H1 (cell line): ENCODE data around the gene C3AR1. TPM values are rescaled to one million over a fixed set of nuclear protein-coding genes. Genes with fewer than 3 reads are reported as not detected.

Experiments used
- CTCF ChIA-PET: fragments of 300-600 bp; sonication (Branson Sonifier 250); formaldehyde crosslinking; loops from one replicate; lab custom pipeline; 2021; ENCODE audit not compliant: partially characterized antibody; lab: Charles Lee
- POLR2A ChIA-PET: fragments of 300-600 bp; sonication (Branson Sonifier 250); formaldehyde crosslinking; loops from one replicate; lab custom pipeline; 2021; ENCODE audit warnings: inconsistent platforms; ENCODE audit not compliant: partially characterized antibody; lab: Charles Lee
- DNase-seq, 2 experiments: peaks; one replicate each; pipeline versions ENCODE4 v3.0.0 to v3.0.0-alpha.2; 2010 to 2022; ENCODE audit warnings: low spot score in 2 of 2, low read depth in 1 of 2, mixed read lengths in 1 of 2
- FAIRE-seq: peaks from 2 replicates; lab custom pipeline; 2011; peaks lifted over from hg19 to GRCh38; lab: Jason Lieb, UNC
- H2AFZ ChIP-seq: 2 replicates; pipeline ENCODE4 v1.8.1; 2012; ENCODE audit warnings: low read length, inconsistent platforms
- H2AK5ac ChIP-seq: 2 replicates; pipeline ENCODE4 v1.6.1; 2013; ENCODE audit warnings: low read depth, low read length
- H2BK120ac ChIP-seq: replicated peaks from 2 replicates; pipeline ENCODE3; 2013; ENCODE audit warnings: low read depth, low read length, inconsistent platforms
- H2BK12ac ChIP-seq: 2 replicates; pipeline ENCODE4 v1.6.1; 2013; ENCODE audit warnings: low read depth, low read length
- H2BK15ac ChIP-seq: 2 replicates; pipeline ENCODE4 v1.6.1; 2013; ENCODE audit warnings: low read length
- H2BK20ac ChIP-seq: 2 replicates; pipeline ENCODE4 v1.6.1; 2013; ENCODE audit warnings: low read length
- H2BK5ac ChIP-seq: 2 replicates; pipeline ENCODE4 v1.6.1; 2013; ENCODE audit warnings: low read depth, low read length
- H3K14ac ChIP-seq: 2 replicates; pipeline ENCODE4 v1.6.1; 2013; ENCODE audit warnings: inconsistent platforms; ENCODE audit not compliant: insufficient read length
- H3K18ac ChIP-seq: 2 replicates; pipeline ENCODE4 v1.6.1; 2013; ENCODE audit warnings: low read length; ENCODE audit errors: extremely low read depth
- H3K23ac ChIP-seq: 2 replicates; pipeline ENCODE4 v1.6.1; 2013; ENCODE audit warnings: inconsistent platforms; ENCODE audit not compliant: insufficient read length
- H3K23me2 ChIP-seq: 2 replicates; pipeline ENCODE4 v1.6.1; 2013; ENCODE audit warnings: low read depth, low read length
- H3K27ac ChIP-seq: 2 replicates; pipeline ENCODE4 v1.6.1; 2011; ENCODE audit warnings: low read depth, low read length, inconsistent platforms
- H3K27me3 ChIP-seq, 4 experiments: replicated peaks in 1 of 4; 1 replicate in 1 of 4; 2 replicates in 3 of 4; pipeline versions ENCODE4 v1.6.1 to v1.8.1; 2011 to 2013; ENCODE audit warnings: low read length in 3 of 4, mild to moderate bottlenecking in 3 of 4, inconsistent platforms in 2 of 4, mixed read lengths in 2 of 4, moderate library complexity in 1 of 4; ENCODE audit not compliant: control insufficient read depth in 3 of 4, insufficient read depth in 3 of 4; ENCODE audit errors: extremely low read depth in 1 of 4
- H3K36me3 ChIP-seq, 4 experiments: 2 replicates each; pipeline versions ENCODE4 v1.6.1 to v1.8.1; 2011 to 2013; ENCODE audit warnings: mild to moderate bottlenecking in 4 of 4, low read length in 3 of 4, moderate library complexity in 2 of 4, control low read depth in 1 of 4, inconsistent platforms in 1 of 4; ENCODE audit not compliant: insufficient read depth in 4 of 4, control insufficient read depth in 2 of 4
- H3K4ac ChIP-seq: replicated peaks from 2 replicates; pipeline ENCODE3; 2013; ENCODE audit warnings: low read length, low read depth, mixed read lengths, inconsistent platforms; ENCODE audit not compliant: insufficient read length
- H3K4me1 ChIP-seq, 4 experiments: replicated peaks in 1 of 4; 1 replicate in 1 of 4; 2 replicates in 3 of 4; pipeline versions ENCODE4 v1.6.1 to v1.8.1; 2011 to 2013; ENCODE audit warnings: low read length in 3 of 4, inconsistent platforms in 2 of 4, mixed read lengths in 1 of 4; ENCODE audit not compliant: insufficient read depth in 4 of 4, control insufficient read depth in 3 of 4
- H3K4me2 ChIP-seq, 2 experiments: 2 replicates each; pipeline versions ENCODE4 v1.6.1 to v1.8.1; 2011 to 2013; ENCODE audit warnings: low read depth in 2 of 2, low read length in 2 of 2, control low read depth in 1 of 2, inconsistent platforms in 1 of 2, mild to moderate bottlenecking in 1 of 2; ENCODE audit not compliant: insufficient read depth in 1 of 2
- H3K4me3 ChIP-seq, 4 experiments: fragments of 200-600, 300-600 bp in 1 of 4; sonication (generic), shearing (Covaris generic), sonication (Bioruptor Twin) in 1 of 4; 2 replicates each; pipeline versions ENCODE4 v1.5.1 to v1.8.1; 2011 to 2016; ENCODE audit warnings: low read length in 4 of 4, low read depth in 3 of 4, control low read depth in 2 of 4, inconsistent platforms in 2 of 4, mild to moderate bottlenecking in 2 of 4, mixed read lengths in 1 of 4, moderate library complexity in 1 of 4; ENCODE audit not compliant: insufficient read depth in 2 of 4; ENCODE audit errors: extremely low read depth in 1 of 4
- H3K56ac ChIP-seq: replicated peaks from 2 replicates; pipeline ENCODE3; 2013; ENCODE audit warnings: low read depth, mild to moderate bottlenecking, mixed read lengths, low read length, inconsistent platforms; ENCODE audit not compliant: insufficient read length
- H3K79me1 ChIP-seq: 2 replicates; pipeline ENCODE4 v1.6.1; 2013; ENCODE audit warnings: low read depth, low read length, control low read depth
- H3K79me2 ChIP-seq, 2 experiments: 2 replicates each; pipeline versions ENCODE4 v1.6.1 to v1.8.1; 2012 to 2013; ENCODE audit warnings: low read length in 2 of 2, mild to moderate bottlenecking in 2 of 2, inconsistent platforms in 1 of 2; ENCODE audit not compliant: insufficient read depth in 2 of 2, control insufficient read depth in 1 of 2
- H3K9ac ChIP-seq, 4 experiments: replicated peaks in 1 of 4; 1 replicate in 1 of 4; 2 replicates in 3 of 4; pipeline versions ENCODE4 v1.6.1 to v1.8.1; 2011 to 2013; ENCODE audit warnings: low read depth in 3 of 4, low read length in 3 of 4, control low read depth in 2 of 4, mild to moderate bottlenecking in 2 of 4, moderate library complexity in 2 of 4, inconsistent platforms in 1 of 4; ENCODE audit errors: extremely low read depth in 1 of 4
- H3K9me3 ChIP-seq, 2 experiments: 2 replicates each; pipeline versions ENCODE4 v1.6.1 to v1.8.1; 2012 to 2013; ENCODE audit warnings: mild to moderate bottlenecking in 2 of 2, moderate library complexity in 2 of 2, control low read depth in 1 of 2, inconsistent platforms in 1 of 2, low read depth in 1 of 2, low read length in 1 of 2, mixed read lengths in 1 of 2; ENCODE audit not compliant: insufficient read depth in 2 of 2
- H4K20me1 ChIP-seq, 2 experiments: replicated peaks in 1 of 2; 2 replicates each; pipeline versions ENCODE3 to v1.8.1; 2011 to 2013; ENCODE audit warnings: inconsistent platforms in 2 of 2, low read length in 2 of 2, mild to moderate bottlenecking in 1 of 2; ENCODE audit not compliant: insufficient read depth in 2 of 2, control insufficient read depth in 1 of 2
- H4K5ac ChIP-seq: 2 replicates; pipeline ENCODE4 v1.6.1; 2013; ENCODE audit warnings: low read length, low read depth, mixed read lengths, inconsistent platforms; ENCODE audit not compliant: insufficient read length
- H4K8ac ChIP-seq: 2 replicates; pipeline ENCODE4 v1.8.0; 2013; ENCODE audit warnings: mild to moderate bottlenecking, moderate library complexity, low read length, inconsistent platforms; ENCODE audit not compliant: insufficient read depth; ENCODE audit errors: extremely low read depth
- H4K91ac ChIP-seq: replicated peaks from 2 replicates; pipeline ENCODE3; 2013; ENCODE audit warnings: low read length, mixed read lengths, inconsistent platforms; ENCODE audit not compliant: insufficient read length
- ASH2L ChIP-seq: fragments of 200-600, 300-600 bp; sonication (generic); IDR thresholded peaks from one replicate; pipeline ENCODE4 v1.7.1; 2017; ENCODE audit warnings: low read length
- BCL11A ChIP-seq, 2 experiments: IDR thresholded peaks; one replicate each; pipeline ENCODE4 v1.6.1; 2011; ENCODE audit warnings: low read depth in 2 of 2, low read length in 2 of 2, mild to moderate bottlenecking in 2 of 2
- FOSL1 ChIP-seq: IDR thresholded peaks from 2 replicates; pipeline ENCODE4 v1.6.1; 2011; ENCODE audit warnings: mild to moderate bottlenecking, low read depth, low read length, moderate library complexity; ENCODE audit not compliant: insufficient read depth
- HDAC2 ChIP-seq, 2 experiments: fragments of 300-600 bp in 1 of 2; sonication (generic) in 1 of 2; IDR thresholded peaks; 2 replicates each; pipeline ENCODE4 v1.6.1; 2011 to 2012; ENCODE audit warnings: low read depth in 2 of 2, low read length in 2 of 2, mild to moderate bottlenecking in 2 of 2, moderate library complexity in 2 of 2, borderline replicate concordance in 1 of 2, inconsistent platforms in 1 of 2
- JUN ChIP-seq: IDR thresholded peaks from 2 replicates; pipeline ENCODE4 v1.6.1; 2011; ENCODE audit warnings: low read depth, mild to moderate bottlenecking, improper control_type of control experiment, low read length
- RBBP5 ChIP-seq: IDR thresholded peaks from 2 replicates; pipeline ENCODE4 v1.7.1; 2012; ENCODE audit warnings: low read depth, mild to moderate bottlenecking, inconsistent platforms, low read length, moderate library complexity, borderline replicate concordance
- SAP30 ChIP-seq: fragments of 300-600 bp; sonication (generic); IDR thresholded peaks from 2 replicates; pipeline ENCODE4 v1.7.1; 2012; ENCODE audit warnings: low read length, moderate library complexity, mild to moderate bottlenecking, inconsistent platforms; ENCODE audit not compliant: insufficient read depth, insufficient replicate concordance
- SIRT6 ChIP-seq: IDR thresholded peaks from one replicate; pipeline ENCODE4 v1.7.1; 2012; ENCODE audit warnings: low read length, inconsistent platforms
- TEAD4 ChIP-seq: IDR thresholded peaks from 2 replicates; pipeline ENCODE4 v1.6.1; 2012; ENCODE audit warnings: low read depth, low read length, inconsistent platforms, mixed read lengths
- WGBS, 2 experiments: shearing (Covaris generic) in 1 of 2; methylation state at CpG; one replicate each; pipeline versions ENCODE4 v1.1.6 to v1.1.7; 2013 to 2015; ENCODE audit warnings: low lambda C conversion rate in 2 of 2, mixed read lengths in 2 of 2, inconsistent platforms in 1 of 2, low coverage in 1 of 2, missing lambda C conversion rate in 1 of 2; ENCODE audit not compliant: insufficient replicate concordance in 2 of 2, insufficient coverage in 1 of 2, insufficient read length in 1 of 2; ENCODE audit errors: extremely low coverage in 1 of 2, missing lambda C conversion rate in 1 of 2; 5-methylcytosine and 5-hydroxymethylcytosine counted together
- polyA plus RNA-seq, 7 experiments: library from polyadenylated mRNA; depleted of rRNA in 3 of 7; stranded (reverse) in 5 of 7; unstranded in 2 of 7; fragments of >200 nt in 5 of 7; fragments of 200-250 nt in 2 of 7; gene quantifications; 1 replicate in 5 of 7; 2 replicates in 1 of 7; 4 replicates in 1 of 7; pipeline versions ENCODE4 v1.2.1 to v1.2.3, GENCODE V29; 2011 to 2013; ENCODE audit warnings: missing spikeins in 2 of 7, mixed read lengths in 2 of 7
- total RNA-seq: library from RNA; stranded (reverse); fragmentation: NEBNext Ultra II Directional; extraction: Animal tissue kit (Norgen Biotek cat#: 25700); gene quantifications from 2 replicates; pipeline ENCODE4 v1.2.1, GENCODE V29; 2021
- TF ChIP-seq, protein P1 (sequence below): IDR thresholded peaks from 2 replicates; pipeline ENCODE4 v1.6.1; 2011; ENCODE audit warnings: low read depth, mild to moderate bottlenecking, low read length; ENCODE audit not compliant: insufficient read depth

The C3AR1 gene
- total and polyA plus RNA-seq, 2 of the 8 experiments (the other 6 are each of a cell fraction or from before 2014, with no cell fraction given): not detected

GRCh38 chr12:8048906-8049305 lies 17.3 kb downstream of the C3AR1 start:
- H3K4me3 ChIP-seq: no peak overlapping the region
- 92% methylated on average over 4 of the region's 4 CpGs; no CpG with 5 or more reads in 1 of the 2 experiments for WGBS, 2 experiments
- no peak overlapping the region for H3K23ac ChIP-seq
- no peak overlapping the region for H3K9ac ChIP-seq
- no peak overlapping the region for H2AK5ac ChIP-seq
- H3K23me2 ChIP-seq: no peaks in the 10 kb centered on the region
- H3K4me1 ChIP-seq: no peaks in the 10 kb centered on the region
- H3K14ac ChIP-seq: no peak overlapping the region
- no peak overlapping the region for H3K4ac ChIP-seq
- DNase-seq (no peak), FAIRE-seq (no peak)
- no peak overlapping the region for H4K5ac ChIP-seq
- H4K8ac ChIP-seq: no peak overlapping the region
- H2BK12ac ChIP-seq: no peak overlapping the region
- H2BK120ac ChIP-seq: no peak overlapping the region
- H4K91ac ChIP-seq: no peak overlapping the region
- ChIA-PET POLR2A (no interaction called here), CTCF (interaction anchor here (0.9 to 12.2 kb wide), 4 partner anchors 11 to 189 kb away, joined by 3 to 146 read pairs (median 4); no protein-coding TSS in a partner anchor)
- no peaks in the 10 kb centered on the region for H4K20me1 ChIP-seq
- no peak overlapping the region for H2AFZ ChIP-seq
- no peaks in the 10 kb centered on the region for H3K79me2 ChIP-seq
- H2BK5ac ChIP-seq: no peak overlapping the region
- no peak overlapping the region for H3K18ac ChIP-seq
- no peaks in the 10 kb centered on the region for H3K79me1 ChIP-seq
- H3K27me3 ChIP-seq: no peaks in the 10 kb centered on the region
- no peak overlapping the region for H2BK15ac ChIP-seq
- H3K9me3 ChIP-seq: no peaks in the 10 kb centered on the region
- H3K36me3 ChIP-seq: peaks cover 2 to 24% (median 10%) of the 10 kb centered on the region in 4 experiments; a peak in 6 of 8 replicates
- H3K56ac ChIP-seq: no peak overlapping the region
- no peak overlapping the region for H2BK20ac ChIP-seq
- no peak overlapping the region for H3K4me2 ChIP-seq
- H3K27ac ChIP-seq: no peak overlapping the region
- TF ChIP-seq TEAD4 (no peak), SIRT6 (no peak), SAP30 (no peak), HDAC2 (IDR thresholded peaks at IDR 0.05; ENCODE audit: borderline replicate concordance in 1 of 2, low read depth in 2 of 2, low read length in 2 of 2) (no peak), RBBP5 (no peak), BCL11A (IDR thresholded peaks at IDR 0.05; ENCODE audit: low read depth in 2 of 2, low read length in 2 of 2) (no peak), ASH2L (no peak), JUN (no peak), FOSL1 (no peak)
- TF ChIP-seq, protein P1, sequence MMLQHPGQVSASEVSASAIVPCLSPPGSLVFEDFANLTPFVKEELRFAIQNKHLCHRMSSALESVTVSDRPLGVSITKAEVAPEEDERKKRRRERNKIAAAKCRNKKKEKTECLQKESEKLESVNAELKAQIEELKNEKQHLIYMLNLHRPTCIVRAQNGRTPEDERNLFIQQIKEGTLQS: no peak
